HCEC 1CT (cell line): Measurements from ENCODE around the gene SND1.

Experiments used
- DNase-seq: peaks from one replicate; pipeline ENCODE4 v3.0.0-alpha.2; 2017

The SND1 gene

GRCh38 chr7:127776776-127777386, 124.9 kb downstream of the SND1 start:
- DNase-seq = peak; percentile 88

- DNase-seq = no peak
Measured at GRCh38 chr7:127780489-127780888, 128.5 kb downstream of the SND1 start.

GRCh38 chr7:127781081-127781480, 129.1 kb downstream of the SND1 start:
- no peak for DNase-seq

GRCh38 chr7:127782075-127782474, 130.1 kb downstream of the SND1 start:
- DNase-seq = no peak

DNA sequence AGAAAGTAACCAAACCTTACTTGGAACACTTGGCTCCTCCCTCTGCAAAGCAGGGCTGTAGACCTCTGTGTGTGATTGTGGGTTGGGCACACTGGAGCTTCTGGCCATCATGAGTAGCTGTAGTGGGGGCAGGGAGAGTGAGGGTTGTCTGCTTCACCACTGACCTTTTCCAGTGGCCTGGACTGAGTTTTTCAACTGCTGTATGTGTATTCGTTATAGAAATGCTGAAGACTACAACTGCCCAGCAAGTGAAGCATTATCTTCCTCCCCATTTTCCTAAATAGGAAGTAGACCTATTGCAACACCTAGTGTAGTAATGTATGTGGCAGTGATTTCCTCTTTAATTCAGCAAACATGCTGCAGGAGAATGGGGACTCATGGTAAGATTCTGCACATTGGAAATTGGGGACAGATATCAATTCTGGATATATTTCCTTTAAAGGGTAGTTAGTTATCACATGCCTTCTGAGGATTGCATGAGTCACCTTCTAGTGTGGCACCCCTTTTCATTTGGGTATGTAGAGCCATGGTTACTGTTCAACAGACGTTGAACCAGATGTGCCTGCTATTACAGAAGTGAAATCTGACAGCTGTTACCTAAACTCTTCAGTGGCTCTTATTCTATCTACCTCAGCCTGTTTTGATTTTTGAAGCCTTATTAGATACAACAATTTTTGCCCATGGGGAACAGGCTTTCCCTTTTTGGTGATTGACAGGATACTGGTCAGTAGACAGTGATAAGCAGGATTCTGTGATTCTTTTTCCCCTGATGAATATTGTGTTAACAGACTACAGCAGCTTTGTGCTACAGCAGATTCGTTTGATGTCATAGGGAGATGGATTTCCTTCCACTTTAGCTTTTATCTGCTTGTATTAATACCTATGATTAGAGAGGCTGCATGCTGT, 130.9 kb downstream of the SND1 start:
- peak; percentile 75 for DNase-seq

DNA sequence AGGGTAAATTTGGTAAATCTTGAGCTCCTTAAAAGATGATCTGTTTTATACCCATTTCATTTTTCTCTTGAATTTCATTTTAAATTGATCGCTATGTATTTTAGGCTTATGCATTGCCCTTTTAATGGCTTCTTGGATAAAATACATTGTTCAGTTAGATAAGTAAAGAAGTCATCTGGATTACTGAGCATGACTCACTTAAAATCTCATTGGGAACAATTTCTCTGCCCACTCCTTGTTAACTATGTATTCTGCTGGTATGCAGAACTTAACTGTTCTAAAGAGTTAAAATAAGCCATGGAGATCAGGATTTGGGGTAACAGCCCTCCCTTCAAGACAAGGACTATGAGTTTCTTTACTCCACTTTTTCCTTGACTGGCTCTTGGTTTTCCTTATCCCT, 134.2 kb downstream of the SND1 start:
- peak; percentile 52 for DNase-seq

DNA sequence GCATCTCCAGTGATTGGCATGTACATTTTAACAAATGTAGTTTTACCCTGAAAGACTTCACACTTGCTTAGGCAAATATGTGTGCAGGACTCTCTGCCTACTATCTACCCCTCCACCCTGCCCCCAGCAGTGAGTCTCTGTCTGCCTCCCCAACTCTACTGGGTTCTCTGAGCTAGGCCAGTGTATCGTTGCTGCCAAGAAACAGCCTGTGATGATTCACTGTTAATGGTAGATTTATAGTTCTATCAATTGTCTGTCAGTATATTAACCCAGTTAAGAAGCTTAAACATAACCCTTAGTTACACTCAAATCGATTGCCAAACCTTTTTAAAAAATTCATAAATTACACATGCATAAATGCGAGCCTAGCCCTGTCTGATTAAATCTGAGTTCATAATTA, 137.0 kb downstream of the SND1 start:
- no peak for DNase-seq

DNA sequence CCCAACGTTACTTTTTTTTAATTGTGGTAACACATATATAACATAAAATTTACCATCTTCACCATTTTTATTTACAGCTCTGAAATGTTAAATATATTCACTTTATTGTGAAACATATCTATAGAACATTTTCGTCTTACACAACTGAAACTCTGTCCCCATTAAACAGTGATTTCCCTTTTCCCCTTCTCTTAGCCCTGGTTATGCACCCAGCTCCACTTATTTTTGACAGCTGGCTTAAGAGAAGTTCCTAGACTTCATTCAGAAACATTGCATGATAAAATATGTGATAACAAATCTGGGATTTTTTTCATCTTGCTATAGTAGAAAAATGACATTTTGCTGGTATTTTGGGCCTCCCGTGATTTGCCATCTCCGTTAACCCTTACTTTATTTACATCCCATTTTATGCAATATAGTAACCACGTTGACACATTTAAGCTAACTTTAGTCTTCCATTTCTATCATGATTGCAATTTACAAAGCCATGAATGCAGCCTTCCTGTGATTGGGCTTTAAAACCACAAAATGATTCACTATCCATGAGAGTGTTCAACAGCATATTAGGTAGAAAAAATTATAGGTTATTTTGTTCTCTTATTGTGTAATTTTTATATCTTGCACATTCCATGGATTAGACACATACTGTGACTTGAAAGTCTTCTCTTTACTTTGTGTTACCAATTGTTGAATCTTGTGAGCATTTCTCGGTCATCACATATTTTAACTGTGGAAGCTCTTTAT, 139.6 kb downstream of the SND1 start:
- DNase-seq = peak; percentile 81

- peak; percentile 31 for DNase-seq
Measured at GRCh38 chr7:127792528-127793342, 140.7 kb downstream of the SND1 start.

DNA sequence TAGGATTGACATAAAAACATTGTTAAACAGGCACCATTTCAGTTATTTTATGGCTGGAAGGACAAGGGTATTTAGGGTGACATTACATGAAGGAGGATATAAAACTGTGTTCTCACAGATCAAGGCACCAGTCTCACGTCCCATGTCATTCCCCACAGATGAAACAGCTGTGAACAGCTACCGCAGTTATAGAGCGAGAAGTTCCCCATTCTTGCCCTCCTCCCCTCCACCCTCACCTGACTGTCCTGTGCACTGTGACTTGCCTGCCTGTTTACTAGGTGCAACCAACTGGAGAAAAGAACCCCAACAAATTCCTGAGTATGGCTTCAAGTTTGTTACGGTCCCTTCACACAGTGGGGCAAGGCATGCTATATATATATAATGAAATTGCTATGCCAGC, 141.6 kb downstream of the SND1 start:
- DNase-seq = no peak

- no peak for DNase-seq
Measured at GRCh38 chr7:127794136-127794535, 142.1 kb downstream of the SND1 start.

GRCh38 chr7:127794551-127794950, 142.6 kb downstream of the SND1 start:
- DNase-seq = no peak

DNA sequence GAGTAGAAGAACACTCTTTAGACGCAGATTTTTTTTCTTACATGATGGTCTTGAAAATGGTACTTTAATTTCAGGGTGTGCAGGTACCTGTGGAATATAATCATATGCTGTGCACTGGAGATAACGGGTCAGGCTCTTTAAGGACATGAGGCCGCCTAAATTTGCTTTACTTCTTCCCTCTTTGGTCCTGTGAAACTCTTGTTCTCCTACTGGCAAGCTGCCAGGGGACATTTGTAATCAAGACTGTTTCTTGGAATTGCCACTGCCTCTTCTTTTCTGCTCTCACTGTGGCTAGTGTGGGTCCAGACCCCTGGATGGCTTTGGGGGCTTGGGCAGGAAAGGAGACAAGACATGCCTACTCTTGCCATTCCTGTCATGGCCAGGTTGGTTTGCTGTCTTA, 146.0 kb downstream of the SND1 start:
- no peak for DNase-seq

DNA sequence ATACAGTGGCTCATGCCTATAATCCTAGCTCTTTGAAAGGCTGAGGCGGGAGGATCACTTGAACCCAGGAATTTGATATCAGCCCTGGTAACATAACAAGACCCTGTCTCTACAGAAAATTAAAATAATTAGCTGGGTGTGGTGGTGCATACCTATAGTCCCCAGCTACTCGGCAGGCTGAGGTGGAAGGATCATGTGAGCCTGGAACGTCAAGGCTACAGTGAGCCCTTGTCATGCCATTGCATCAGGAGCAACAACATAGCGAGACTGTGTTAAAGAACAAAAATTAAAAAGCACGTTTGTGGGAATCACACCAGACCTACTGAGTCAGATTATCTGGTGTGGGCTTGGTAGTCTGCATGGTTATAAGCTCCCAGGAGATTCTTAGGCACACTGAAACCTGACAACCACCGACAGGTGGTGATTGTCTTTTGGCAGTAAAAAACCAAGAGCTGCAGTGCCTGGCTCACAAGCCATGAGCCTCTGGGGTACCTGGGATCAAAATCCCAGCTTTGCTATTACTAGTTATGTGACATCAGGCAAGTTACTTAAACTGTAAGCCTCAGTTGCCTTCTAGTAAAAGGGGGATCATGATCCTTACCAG, 146.9 kb downstream of the SND1 start:
- DNase-seq = no peak

DNA sequence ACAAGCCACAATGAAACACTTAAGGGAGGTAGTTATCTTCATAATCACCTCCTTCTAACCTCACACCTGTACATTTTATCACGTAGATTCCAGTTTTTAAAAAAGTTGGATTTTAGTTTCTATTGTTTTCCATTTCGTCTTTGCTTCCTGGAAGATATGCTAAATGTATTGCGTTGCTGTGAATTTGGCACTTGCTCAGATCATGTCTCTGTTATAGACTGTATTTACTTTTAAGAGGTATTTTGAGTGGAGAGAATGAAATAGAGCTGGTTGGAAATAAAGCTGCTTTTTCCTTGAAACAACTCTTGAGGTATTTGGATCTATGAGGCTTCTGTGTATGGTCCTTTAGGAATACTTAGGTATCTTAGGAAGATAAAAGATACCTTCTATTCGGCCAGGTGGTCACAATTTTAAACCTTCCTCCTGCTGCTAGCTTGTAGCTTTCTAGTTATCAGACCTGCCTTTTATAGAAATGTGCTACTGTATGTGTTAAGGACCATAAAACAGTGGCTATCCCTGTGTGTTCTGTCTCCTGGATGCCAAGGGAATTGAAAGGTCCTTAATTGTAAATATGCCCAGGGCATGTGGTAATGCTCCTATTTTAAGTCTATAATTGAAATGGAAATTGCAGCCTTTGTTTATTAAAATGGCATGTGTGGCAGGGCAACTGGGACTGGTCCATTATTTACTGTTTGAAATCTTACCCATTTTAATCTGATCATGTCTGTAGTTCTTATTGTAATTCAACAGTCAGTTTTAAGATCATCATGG, 147.7 kb downstream of the SND1 start:
- no peak for DNase-seq

- DNase-seq = no peak
Measured at GRCh38 chr7:127802845-127803244, 150.9 kb downstream of the SND1 start.

DNA sequence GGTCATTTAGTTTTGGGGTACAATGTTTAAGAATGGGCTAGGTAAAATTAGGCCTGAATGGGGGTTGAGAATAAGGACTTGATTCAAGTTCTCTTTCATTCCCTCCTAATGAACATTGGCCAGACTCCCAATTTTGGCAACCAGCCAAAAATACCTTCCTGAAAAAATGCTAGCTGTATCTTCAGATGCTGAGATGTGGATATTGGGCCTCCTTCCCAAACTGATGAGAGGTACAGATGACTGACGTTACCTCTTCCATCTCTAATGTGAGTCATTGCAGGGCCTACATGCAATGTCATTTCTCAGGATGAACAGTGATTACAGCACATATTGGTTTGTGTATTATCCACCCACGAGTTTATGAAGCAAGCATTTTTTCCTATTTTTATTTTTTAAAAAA, 151.6 kb downstream of the SND1 start:
- peak; percentile 45 for DNase-seq

- no peak for DNase-seq
Measured at GRCh38 chr7:127807340-127807739, 155.3 kb downstream of the SND1 start.

DNA sequence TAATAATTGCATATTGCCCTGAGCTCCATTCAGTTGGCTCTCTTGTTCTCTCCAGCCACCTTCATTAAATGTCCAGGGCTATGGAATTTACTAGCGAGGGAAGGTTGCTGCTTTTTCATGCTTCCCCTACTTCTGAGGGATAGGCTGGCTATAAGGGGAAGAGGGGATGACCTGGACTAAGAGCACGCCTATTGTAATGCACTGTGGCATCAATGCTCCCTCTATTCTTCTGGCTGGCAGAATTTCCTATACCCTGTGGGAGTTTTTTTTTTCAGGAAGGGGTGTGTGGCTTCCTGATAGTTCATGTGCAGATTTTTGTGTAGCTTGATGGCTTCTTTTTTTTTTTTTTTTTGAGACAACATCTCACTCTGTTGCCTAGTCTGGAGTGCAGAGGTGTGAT, 155.8 kb downstream of the SND1 start:
- DNase-seq = no peak

- peak; percentile 77 for DNase-seq
Measured at GRCh38 chr7:127809261-127809702, 157.3 kb downstream of the SND1 start.

DNA sequence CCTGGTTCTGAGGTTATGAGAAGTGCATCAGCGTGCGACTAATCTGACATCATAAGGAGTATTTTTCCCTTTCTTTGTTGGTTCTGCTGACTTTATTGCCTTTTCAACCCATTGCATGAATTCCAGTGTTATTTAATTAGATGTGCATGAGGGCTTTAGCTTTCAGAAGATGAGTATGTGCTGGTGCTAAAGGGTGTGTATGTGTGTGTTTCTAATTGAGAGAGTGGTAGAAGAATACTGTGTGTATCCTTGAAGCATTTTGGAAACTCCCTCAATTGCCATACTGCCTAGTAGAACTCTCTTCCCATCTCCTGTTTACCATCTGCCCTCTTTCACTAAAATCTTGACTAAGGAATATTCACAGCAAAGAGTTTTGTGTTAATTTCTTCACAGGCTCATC, 158.1 kb downstream of the SND1 start:
- no peak for DNase-seq
